Measurements from ENCODE around the gene CCDC102B.
"Not testable (repeated sequence)": the region's sequence is repeated elsewhere in the genome, so short reads cannot be mapped to it uniquely, and the experiment has no call there.

Gene CCDC102B

GRCh38 chr18:68984342-68984741 lies 186.5 kb downstream of the CCDC102B start:
- no peak for DNase-seq

- DNase-seq = no peak
Measured at GRCh38 chr18:68985172-68985820, 187.4 kb downstream of the CCDC102B start.

- no peak for DNase-seq
Measured at GRCh38 chr18:68991286-68991685, 193.4 kb downstream of the CCDC102B start.

- DNase-seq = no peak
Measured at GRCh38 chr18:68992719-68993482, 195.0 kb downstream of the CCDC102B start.

GRCh38 chr18:68995675-68996074 lies 197.8 kb downstream of the CCDC102B start:
- DNase-seq = no peak

GRCh38 chr18:68997845-68998244 lies 200.0 kb downstream of the CCDC102B start:
- DNase-seq = no peak

GRCh38 chr18:69000366-69000765 lies 202.5 kb downstream of the CCDC102B start:
- no peak for DNase-seq

- DNase-seq = no peak
Measured at GRCh38 chr18:69002233-69002632, 204.4 kb downstream of the CCDC102B start.

GRCh38 chr18:69006212-69006611 lies 208.3 kb downstream of the CCDC102B start:
- not testable (repeated sequence) for DNase-seq

- no peak for DNase-seq
Measured at GRCh38 chr18:69008538-69008937, 210.7 kb downstream of the CCDC102B start.

GRCh38 chr18:69021211-69021805 lies 223.4 kb downstream of the CCDC102B start:
- peak; percentile 23 to 33 for DNase-seq

- DNase-seq = peak; percentile 94 to 97
Measured at GRCh38 chr18:69022426-69022825, 224.5 kb downstream of the CCDC102B start.

- peak in 1 of 2 experiments; percentile 8 for DNase-seq
Measured at GRCh38 chr18:69031571-69031970, 233.7 kb downstream of the CCDC102B start.

- DNase-seq = no peak
Measured at GRCh38 chr18:69032009-69032408, 234.1 kb downstream of the CCDC102B start.

- no peak for DNase-seq
Measured at GRCh38 chr18:69035756-69036155, 237.9 kb downstream of the CCDC102B start.

- DNase-seq = no peak
Measured at GRCh38 chr18:69044215-69044614, 246.3 kb downstream of the CCDC102B start.

- no peak for DNase-seq
Measured at GRCh38 chr18:69064063-69064462, 266.2 kb downstream of the CCDC102B start.

GRCh38 chr18:69067048-69067447 lies 269.2 kb downstream of the CCDC102B start:
- no peak for DNase-seq

- DNase-seq = no peak
Measured at GRCh38 chr18:69071680-69072079, 273.8 kb downstream of the CCDC102B start.

- no peak for DNase-seq
Measured at GRCh38 chr18:69081846-69082245, 284.0 kb downstream of the CCDC102B start.

GRCh38 chr18:69082499-69082898 lies 284.6 kb downstream of the CCDC102B start:
- DNase-seq = no peak

- DNase-seq = no peak
Measured at GRCh38 chr18:69085951-69086350, 288.1 kb downstream of the CCDC102B start.

GRCh38 chr18:69088973-69089372 lies 291.1 kb downstream of the CCDC102B start:
- no peak for DNase-seq

- peak in 1 of 2 experiments; percentile 16 for DNase-seq
Measured at GRCh38 chr18:69097349-69097748, 299.5 kb downstream of the CCDC102B start.

Measured in NCI-H526 (cell line).